Brain microvascular endothelial cell (primary cell): ENCODE data around the gene MAP3K14.

ENCODE experiments used
- DNase-seq: peaks from one replicate; pipeline ENCODE4 v3.0.0-alpha.2; 2020
- H3K27ac ChIP-seq: fragments of 250-450 bp; sonication (Bioruptor Pico); 2 replicates; pipeline ENCODE4 v1.5.1; 2020; ENCODE audit warnings: mild to moderate bottlenecking, moderate library complexity
- H3K27me3 ChIP-seq: fragments of 250-450 bp; sonication (Bioruptor Pico); replicated peaks from 2 replicates; pipeline ENCODE4 v1.5.1; 2020; ENCODE audit warnings: mild to moderate bottlenecking
- H3K36me3 ChIP-seq: fragments of 250-450 bp; sonication (Bioruptor Pico); replicated peaks from 2 replicates; pipeline ENCODE4 v1.5.1; 2020; ENCODE audit warnings: mild to moderate bottlenecking
- H3K4me3 ChIP-seq: 2 replicates; pipeline ENCODE4 v1.5.1; 2011; ENCODE audit warnings: low read depth, mild to moderate bottlenecking, control low read depth, low read length, moderate library complexity
- CTCF ChIP-seq: IDR thresholded peaks from 2 replicates; pipeline ENCODE4 v1.5.1; 2011; ENCODE audit warnings: low read depth, mild to moderate bottlenecking, moderate library complexity, low read length, control low read depth, inconsistent platforms; ENCODE audit errors: missing control alignments
- in situ Hi-C: cut with HindIII; loops from 2 replicates; pipeline ENCODE4 v1.10.0; 2017; ENCODE audit warnings: low sequenced_read_pairs, low pct_ligation_motif_present

MAP3K14 gene

GRCh38 chr17:45316434-45317110, at the start of gene MAP3K14:
Gene MAP3K14 (minus strand): TSS chr17:45317020. CDS start chr17:45290745, 26,275 bp downstream.
- TF ChIP-seq CTCF, result peak; percentile 5
- Histone ChIP-seq H3K27me3 (no peaks in the 10 kb centered on the region), H3K27ac (peak within 1 kb of the TSS; percentile 79), H3K4me3 (peak within 1 kb of the TSS; percentile 96), H3K36me3 (peaks cover 5% of the 10 kb centered on the region)
- in situ Hi-C loops, result no loop called here
- DNase-seq, result no peak

- TF ChIP-seq CTCF, result no peak
- Histone ChIP-seq H3K27ac (no peak overlapping the region), H3K36me3 (no peaks in the 10 kb centered on the region), H3K27me3 (no peaks in the 10 kb centered on the region), H3K4me3 (no peak overlapping the region)
- no peak for DNase-seq
- in situ Hi-C loops, result no loop called here
Measured at GRCh38 chr17:45366049-45366448, 49.2 kb upstream of the MAP3K14 start.

- peak; percentile 23 for TF ChIP-seq CTCF
- peak; percentile 20 for DNase-seq
- in situ Hi-C loops, result no loop called here
- H3K27me3 ChIP-seq, result no peaks in the 10 kb centered on the region
- no peak overlapping the region for H3K27ac ChIP-seq
- no peaks in the 10 kb centered on the region for H3K36me3 ChIP-seq
- no peak overlapping the region for H3K4me3 ChIP-seq
Measured at GRCh38 chr17:45364531-45365390, 47.9 kb upstream of the MAP3K14 start.

- in situ Hi-C loops, result no loop called here
- no peak for TF ChIP-seq CTCF
- DNase-seq, result no peak
- Histone ChIP-seq H3K27ac (no peak overlapping the region), H3K4me3 (no peak overlapping the region), H3K36me3 (no peaks in the 10 kb centered on the region), H3K27me3 (no peaks in the 10 kb centered on the region)
Measured at GRCh38 chr17:45363498-45363897, 46.7 kb upstream of the MAP3K14 start.

GRCh38 chr17:45361976-45362375, 45.2 kb upstream of the MAP3K14 start:
- Histone ChIP-seq H3K27ac (no peak overlapping the region), H3K27me3 (no peaks in the 10 kb centered on the region), H3K4me3 (no peak overlapping the region), H3K36me3 (no peaks in the 10 kb centered on the region)
- in situ Hi-C loops, result no loop called here
- TF ChIP-seq CTCF, result no peak
- no peak for DNase-seq
